ENCODE results near the gene EXD3. TPM values are rescaled to one million over a fixed set of nuclear protein-coding genes. Genes with fewer than 3 reads are reported as not detected.

Gene EXD3
- total RNA-seq, 4 donors from 2014 or later: 11.8 to 49.0 (median 31.5) TPM

DNA sequence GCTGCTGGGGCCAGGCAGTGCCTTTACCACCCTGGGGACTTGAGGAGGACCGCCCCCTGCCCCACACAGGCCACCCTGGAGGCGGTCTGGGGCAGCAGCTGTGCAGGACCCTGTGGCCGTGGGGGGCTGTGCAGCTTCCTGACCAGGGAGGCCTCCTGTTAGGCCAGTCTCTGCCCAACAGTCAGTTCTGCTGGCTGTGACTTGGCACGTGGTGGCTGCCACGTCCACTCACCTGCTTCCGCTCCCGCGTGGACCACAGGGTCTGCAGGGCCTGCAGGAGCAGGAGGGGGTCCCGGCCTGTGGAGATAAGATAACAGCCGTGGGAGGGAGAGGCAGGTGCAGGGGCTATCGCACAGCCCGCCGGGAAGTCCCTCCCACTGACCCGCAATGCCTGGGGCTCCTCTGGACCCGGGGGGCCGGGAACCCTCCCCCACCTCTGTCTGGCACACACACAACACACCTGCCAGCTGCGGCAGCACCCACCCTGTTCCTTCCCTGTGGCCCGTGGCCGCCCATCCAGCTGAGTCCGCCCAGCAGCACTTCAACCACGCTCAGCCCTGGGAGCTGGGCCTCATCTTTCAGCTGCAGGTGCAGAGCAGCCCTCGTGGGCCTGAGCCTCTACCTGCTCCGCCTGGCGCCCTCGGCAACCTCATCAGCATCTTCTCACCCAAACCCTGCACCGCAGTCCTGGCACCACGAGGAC is 39.7 kb downstream of the EXD3 start:
- Histone ChIP-seq H3K4me3 (no peak overlapping the region), H3K27ac (no peak overlapping the region), H3K36me3 (no peaks in the 10 kb centered on the region), H3K27me3 (no peaks in the 10 kb centered on the region), H3K9me3 (no peaks in the 10 kb centered on the region), H3K4me1 (no peaks in the 10 kb centered on the region)
- TF ChIP-seq POLR2A (IDR thresholded peaks at IDR 0.05): no peak
- TF ChIP-seq, protein P1, sequence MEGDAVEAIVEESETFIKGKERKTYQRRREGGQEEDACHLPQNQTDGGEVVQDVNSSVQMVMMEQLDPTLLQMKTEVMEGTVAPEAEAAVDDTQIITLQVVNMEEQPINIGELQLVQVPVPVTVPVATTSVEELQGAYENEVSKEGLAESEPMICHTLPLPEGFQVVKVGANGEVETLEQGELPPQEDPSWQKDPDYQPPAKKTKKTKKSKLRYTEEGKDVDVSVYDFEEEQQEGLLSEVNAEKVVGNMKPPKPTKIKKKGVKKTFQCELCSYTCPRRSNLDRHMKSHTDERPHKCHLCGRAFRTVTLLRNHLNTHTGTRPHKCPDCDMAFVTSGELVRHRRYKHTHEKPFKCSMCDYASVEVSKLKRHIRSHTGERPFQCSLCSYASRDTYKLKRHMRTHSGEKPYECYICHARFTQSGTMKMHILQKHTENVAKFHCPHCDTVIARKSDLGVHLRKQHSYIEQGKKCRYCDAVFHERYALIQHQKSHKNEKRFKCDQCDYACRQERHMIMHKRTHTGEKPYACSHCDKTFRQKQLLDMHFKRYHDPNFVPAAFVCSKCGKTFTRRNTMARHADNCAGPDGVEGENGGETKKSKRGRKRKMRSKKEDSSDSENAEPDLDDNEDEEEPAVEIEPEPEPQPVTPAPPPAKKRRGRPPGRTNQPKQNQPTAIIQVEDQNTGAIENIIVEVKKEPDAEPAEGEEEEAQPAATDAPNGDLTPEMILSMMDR (IDR thresholded peaks at IDR 0.05): no peak
- no peak for DNase-seq
- intact Hi-C loops (cut with DNase I; ENCODE audit: low total_unique reads): no loop called here

DNA sequence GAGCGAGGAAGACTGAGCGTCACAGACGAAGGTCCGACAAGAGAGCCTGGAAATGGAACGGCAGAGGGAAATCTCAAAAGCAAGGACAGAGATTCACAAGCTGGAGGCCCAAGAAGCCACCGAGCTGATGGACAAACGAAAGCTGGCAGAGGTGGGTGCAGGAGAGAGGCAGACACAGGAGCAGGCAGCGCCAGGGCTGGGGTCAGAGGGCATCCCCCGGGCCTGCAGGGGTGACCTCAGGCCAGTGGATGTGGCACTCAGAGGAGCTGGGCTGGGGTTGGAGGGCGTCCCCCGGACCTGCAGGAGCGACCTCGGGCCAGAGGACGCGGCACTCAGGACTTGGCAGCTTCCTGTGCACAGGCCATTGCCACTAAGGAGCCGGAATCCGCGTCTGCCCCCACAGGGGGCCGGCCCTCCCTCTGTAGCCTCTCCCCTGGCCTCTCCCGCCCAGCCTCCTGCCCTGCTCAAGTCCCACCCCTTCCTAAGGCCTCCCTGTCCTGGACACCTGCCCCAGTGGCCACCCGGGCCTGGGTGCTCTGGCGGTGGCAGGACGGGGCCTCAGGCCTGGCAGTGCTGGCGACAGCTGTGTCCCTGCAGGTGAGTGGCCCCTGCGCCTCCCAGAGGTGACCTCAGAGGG is 40.4 kb downstream of the EXD3 start:
- intact Hi-C loops (cut with DNase I; ENCODE audit: low total_unique reads): no loop called here
- no peaks in the 10 kb centered on the region for H3K27me3 ChIP-seq
- TF ChIP-seq, protein P1 (IDR thresholded peaks at IDR 0.05): no peak
- TF ChIP-seq POLR2A (IDR thresholded peaks at IDR 0.05): no peak

DNA sequence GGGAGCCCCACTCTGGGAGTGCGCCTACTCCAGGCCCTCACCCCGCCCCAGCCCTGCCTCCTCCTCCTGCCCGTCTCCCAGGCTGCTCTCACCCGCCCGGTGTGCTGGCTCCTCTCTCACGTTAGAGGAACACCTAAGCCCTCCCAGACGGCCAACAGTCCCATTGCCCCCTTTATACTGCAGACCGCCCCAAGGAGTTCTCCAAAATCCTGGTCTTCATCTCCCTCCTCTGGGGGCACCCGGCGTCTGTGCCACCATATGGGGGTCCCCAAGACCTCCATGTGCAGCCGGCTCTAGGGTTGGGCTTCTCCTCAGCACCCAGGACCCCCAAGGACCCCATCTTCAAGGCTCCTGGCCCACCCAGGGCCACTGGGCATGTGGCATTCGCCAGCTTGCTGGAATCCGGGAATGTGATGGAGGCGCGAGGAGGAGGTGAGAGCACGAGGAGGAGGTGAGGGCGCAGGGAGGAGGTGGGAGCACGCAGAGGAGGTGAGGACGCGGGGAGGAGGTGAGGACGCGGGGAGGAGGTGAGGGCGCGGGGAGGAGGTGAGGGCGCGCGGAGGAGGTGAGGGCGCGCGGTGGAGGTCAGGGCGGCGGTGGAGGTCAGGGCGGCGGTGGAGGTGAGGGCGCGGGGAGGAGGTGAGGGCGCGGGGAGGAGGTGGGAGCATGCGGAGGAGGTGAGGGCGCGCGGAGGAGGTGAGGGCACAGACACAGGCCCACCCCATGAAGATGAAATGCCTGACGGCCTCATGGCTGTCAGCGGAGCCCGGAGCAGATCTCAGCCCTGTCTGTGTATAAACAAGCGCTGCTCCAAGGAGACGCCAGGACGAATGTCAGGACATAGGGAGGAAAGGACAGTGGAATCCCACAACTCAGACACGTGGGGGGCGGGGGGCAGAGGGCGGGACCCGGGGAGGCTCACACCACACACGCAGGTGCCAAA is 41.2 kb downstream of the EXD3 start:
- Histone ChIP-seq H3K4me1 (no peaks in the 10 kb centered on the region), H3K9me3 (no peaks in the 10 kb centered on the region), H3K27ac (no peak overlapping the region), H3K36me3 (no peaks in the 10 kb centered on the region), H3K4me3 (no peak overlapping the region), H3K27me3 (no peaks in the 10 kb centered on the region)
- no peak for DNase-seq
- intact Hi-C loops (cut with DNase I; ENCODE audit: low total_unique reads): no loop called here
- no peak for TF ChIP-seq POLR2A (IDR thresholded peaks at IDR 0.05)
- TF ChIP-seq, protein P1 (IDR thresholded peaks at IDR 0.05): no peak

More for the DNA sequence above, 40.4 kb downstream of the EXD3 start:
- Histone ChIP-seq H3K9me3 (no peaks in the 10 kb centered on the region), H3K4me1 (no peaks in the 10 kb centered on the region), H3K27ac (no peak overlapping the region), H3K36me3 (no peaks in the 10 kb centered on the region), H3K4me3 (no peak overlapping the region)
- DNase-seq: no peak

DNA sequence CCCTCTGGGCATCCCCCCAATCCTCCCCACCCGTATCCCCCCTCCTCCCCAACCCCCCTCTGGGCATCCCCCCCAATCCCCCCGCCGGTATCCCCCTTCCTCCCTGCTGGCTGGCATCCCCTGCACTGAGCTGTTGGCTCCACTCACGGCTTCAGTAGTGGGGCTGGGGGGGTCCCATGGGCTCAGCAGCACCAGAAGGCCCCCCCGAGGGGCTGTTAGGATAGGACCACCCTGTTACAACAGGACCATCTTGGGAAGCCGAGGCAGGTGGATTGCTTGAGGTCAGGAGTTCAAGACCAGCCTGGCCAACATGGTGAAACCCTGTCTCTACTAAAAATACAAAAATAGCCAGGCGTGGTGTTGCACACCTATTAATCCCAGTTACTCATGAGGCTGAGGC is 42.4 kb downstream of the EXD3 start:
- H3K27ac ChIP-seq: no peak overlapping the region
- DNase-seq: no peak
- H3K27me3 ChIP-seq: no peaks in the 10 kb centered on the region
- intact Hi-C loops (cut with DNase I; ENCODE audit: low total_unique reads): no loop called here
- H3K9me3 ChIP-seq: no peaks in the 10 kb centered on the region
- TF ChIP-seq, protein P1 (IDR thresholded peaks at IDR 0.05): no peak
- no peak for TF ChIP-seq POLR2A (IDR thresholded peaks at IDR 0.05)
- H3K4me3 ChIP-seq: no peak overlapping the region
- no peaks in the 10 kb centered on the region for H3K36me3 ChIP-seq
- H3K4me1 ChIP-seq: no peaks in the 10 kb centered on the region
